ENCODE results near the gene GSK3B. TPM values are rescaled to one million over a fixed set of nuclear protein-coding genes. Genes with fewer than 3 reads are reported as not detected.
"Not testable (repeated sequence)": the region's sequence is repeated elsewhere in the genome, so short reads cannot be mapped to it uniquely, and the experiment has no call there.

GSK3B gene
- polyA plus RNA-seq, 3 donors, result 41.2 to 47.6 (median 44.2) TPM

DNA sequence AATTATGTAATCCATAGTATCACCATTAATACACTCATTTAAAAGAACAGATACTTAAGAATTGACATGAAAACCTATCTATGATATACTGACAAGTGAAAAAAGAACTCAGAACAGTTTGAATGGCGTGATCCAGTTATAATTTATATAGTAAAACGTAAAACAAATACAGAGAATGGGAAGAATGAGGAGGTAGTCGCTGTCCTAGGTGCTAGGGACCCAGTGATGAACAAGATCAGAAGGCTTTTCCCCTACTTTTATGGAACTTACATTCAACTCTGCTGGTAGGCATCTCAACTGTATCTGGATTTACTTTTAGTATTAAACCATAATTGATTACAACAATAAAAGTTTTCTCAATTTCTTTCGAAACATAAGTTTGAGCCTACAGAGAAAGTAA, 31.8 kb downstream of the GSK3B start:
- DNase-seq, result no peak

DNA sequence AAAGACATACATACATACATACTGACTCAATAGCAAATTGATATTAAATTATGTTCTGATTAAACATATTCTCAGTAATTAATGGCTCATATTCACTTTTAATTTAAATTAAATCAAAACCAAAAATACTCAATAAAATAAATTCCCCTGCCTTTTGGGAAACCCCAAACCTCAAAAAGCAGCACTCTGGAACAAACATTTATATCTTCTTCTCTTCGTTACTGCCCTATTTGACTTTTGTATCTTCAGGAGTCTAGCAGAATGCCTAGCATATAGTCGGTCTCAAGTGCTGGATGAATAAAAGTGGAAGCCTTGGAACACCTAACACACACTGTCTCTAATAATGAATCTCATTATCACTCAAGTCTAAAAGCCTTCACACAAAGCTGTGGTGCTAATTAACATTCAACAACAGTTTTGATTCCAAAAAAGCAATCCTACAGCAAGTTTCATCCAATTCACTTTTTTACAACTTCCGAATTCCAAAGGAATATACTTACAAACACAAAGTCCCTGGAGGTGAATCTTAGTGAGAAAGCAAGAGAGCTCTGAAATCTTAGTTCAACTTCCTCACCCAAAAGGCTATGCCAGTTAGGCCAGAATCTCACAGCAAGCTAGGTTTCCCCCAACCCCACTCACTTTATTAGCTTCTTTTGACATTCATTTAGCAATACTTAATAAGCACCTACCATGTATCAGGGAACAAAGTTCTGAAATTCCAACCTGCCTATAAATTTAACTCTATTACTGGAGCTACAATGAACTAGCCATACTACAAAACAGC, 35.0 kb downstream of the GSK3B start:
- DNase-seq, result no peak

DNA sequence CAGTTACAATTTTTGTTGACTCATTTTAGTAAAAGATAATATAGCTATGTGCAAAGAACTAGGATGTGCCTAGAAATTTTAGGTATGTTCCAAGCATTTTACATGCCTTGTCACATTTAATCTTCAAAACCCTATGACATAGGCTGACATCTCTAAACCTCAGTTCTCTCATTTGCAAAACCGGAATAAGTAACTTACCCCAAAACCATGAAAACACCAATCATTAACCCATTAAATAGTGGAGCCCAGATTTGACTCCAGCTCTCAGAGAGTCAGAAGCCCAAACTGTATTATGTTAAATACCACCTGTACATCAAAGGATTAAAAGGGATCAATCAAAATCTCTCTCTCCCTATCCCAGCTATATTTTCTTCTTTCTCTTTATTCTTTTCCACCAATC, 36.6 kb downstream of the GSK3B start:
- no peak for DNase-seq

DNA sequence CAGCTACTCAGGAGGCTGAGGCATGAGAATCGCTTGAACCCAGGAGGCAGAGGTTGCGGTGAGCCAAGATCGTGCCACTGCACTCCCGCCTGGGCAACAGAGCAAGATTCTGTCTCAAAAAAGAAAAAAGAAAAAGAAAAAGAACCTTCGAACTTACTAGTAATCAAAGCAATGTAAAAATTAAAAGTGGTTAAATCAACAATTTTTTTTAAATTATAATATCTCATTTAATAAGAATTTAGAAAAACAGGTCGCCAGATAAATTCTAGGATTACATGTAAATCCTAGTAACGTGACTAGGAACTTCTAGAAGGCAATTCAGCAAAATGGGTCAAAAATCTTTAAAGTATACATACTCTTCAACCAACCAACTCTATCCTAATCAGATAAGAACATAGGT, 37.2 kb downstream of the GSK3B start:
- no peak for DNase-seq

DNA sequence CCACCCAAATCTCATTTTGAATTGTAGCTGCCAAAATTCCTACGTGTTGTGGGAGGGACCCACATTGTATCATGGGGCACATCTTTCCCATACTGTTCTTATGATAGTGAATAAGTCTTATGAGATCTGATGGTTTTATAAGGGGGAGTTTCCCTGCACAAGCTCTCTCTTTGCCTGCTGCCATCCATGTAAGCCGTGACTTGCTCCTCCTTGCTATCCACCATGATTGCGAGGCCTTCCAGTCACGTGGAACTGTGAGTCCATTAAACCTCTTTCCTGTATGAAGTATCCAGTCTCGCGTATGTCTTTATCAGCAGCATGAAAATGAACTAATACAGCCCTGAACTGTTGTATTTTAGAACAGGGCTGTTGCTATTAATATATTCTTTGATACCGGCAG, 40.6 kb downstream of the GSK3B start:
- not testable (repeated sequence) for DNase-seq

DNA sequence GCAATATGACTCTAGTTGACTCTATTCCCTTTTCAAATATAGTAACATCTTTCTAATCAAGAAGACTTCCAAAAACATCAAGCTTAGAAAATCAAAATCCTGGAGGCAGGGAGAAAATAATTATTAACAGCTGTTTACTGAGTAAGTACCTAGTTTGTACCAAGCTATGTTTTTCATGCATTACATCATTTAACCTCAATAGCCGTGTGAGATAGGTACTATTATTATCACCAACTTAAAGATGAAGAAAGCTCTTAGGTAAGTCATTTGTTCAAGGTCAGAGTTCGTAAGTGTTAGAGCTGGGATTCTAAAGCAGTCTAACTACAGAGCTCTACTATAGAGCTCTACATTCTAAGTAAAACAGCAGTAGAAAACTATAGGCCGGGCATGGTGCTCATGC, 41.6 kb downstream of the GSK3B start:
- DNase-seq, result no peak

DNA sequence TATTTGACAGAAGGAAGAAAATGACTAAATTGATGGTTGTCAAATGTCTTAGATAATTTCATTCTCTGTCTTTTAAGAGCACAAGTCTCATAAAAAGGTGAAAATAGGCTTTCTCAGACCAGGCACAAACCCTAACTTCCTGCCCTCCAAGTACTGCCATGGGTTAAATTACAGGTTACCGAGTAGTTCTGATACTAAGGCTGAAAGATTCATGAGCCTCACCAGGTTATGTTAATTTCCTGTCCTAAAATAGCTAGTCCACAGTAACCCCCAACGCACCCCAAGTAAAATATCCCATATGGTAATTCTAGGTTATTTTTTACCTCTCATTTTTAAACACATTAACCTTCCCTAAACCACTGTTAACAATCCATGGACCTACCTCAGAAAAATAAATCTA, 42.0 kb downstream of the GSK3B start:
- no peak for DNase-seq

DNA sequence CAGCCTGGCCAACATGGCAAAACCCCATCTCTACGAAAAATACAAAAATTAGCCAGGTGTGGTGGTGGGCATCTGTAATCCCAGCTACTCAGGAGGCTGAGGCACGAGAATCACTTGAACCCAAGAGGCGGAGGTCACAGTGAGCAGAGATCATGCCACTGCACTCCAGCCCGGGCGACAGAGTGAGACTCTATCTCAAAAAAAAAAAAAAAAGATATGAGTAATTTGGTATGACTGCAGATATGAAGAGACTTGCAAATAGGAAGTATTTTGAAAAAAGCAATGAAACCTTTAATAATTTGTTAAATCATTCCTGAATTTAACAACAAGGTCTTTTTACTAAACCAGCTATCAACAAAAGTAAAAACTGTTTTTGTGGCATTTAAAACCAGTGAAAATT, 42.7 kb downstream of the GSK3B start:
- DNase-seq, result not testable (repeated sequence)

DNA sequence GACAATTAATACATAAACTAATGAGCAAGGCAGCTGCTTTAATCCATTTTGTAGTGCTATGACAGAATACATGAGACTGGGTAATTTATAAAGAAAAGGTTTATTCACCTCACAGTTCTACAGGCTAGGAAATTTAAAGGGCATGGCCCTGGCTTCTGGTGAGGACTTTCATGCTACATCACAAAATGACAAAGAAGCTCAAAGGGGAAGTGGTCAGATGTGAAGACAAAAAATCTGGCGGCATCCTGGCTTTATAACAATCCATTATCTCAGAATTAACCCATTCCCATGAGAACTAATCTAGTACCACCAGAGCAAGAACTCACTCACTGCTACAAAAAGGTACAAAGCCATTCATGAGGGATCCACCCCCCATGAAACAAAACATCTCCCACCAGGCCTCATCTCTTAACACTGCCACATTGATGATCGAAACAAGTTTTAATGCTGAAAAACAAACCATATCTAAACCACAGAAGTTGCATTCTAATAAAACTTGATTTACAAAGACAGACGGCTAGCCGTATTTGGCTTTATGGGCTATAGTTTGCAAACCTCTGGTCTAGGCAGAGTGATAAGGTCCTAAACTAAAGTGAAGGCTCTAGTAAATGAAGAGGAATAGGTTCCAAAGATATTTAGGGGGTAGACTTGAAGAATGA, 44.2 kb downstream of the GSK3B start:
- DNase-seq, result no peak

DNA sequence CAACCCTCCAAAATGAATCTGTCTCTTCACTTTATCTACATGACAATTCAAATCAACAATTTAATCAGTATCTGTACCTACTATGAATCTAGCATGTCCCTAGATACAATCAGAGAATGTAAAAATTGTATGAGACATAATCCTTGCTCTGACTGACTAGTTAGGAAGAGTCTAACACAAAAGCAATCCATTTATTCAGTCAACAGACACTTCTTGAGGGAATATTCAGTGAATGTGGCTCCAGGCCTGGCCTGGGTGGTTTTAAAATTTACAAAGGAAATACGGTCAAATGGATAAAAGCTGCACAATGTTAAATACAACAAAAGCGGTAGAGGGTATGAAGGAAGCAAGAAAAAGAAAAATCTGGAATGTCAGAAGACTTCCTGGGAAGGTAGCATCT, 45.2 kb downstream of the GSK3B start:
- DNase-seq, result no peak

DNA sequence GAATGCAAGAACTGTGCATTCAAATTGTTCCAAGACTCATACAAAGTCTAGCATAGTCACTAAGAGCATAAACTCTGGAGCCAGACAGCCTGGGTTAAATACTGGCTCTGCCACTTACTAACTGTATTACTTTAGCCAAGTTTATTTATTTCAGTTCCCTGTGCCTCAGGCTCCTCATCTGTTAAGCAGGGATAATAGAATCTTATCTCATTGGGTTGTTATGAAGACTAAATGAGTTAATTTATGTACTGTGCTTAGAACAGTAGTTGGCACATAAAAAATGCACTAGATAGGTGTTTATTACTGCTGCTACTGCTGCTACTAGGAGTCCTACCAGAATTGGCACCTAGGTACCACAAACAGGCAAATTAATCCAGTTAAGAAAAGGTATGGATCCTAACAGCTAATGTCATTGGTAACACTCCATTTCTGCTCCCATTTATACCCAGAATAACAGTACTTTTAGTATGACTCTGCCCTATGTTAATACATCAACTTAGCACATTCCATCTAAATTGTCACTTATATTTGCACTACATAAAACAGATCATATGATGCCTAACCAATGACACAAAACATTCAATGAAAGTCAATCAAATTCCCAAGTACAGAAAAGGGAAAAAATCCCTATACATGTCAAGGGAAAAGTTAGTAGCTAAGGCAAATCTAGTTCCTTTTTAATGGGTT, 45.7 kb downstream of the GSK3B start:
- no peak for DNase-seq

DNA sequence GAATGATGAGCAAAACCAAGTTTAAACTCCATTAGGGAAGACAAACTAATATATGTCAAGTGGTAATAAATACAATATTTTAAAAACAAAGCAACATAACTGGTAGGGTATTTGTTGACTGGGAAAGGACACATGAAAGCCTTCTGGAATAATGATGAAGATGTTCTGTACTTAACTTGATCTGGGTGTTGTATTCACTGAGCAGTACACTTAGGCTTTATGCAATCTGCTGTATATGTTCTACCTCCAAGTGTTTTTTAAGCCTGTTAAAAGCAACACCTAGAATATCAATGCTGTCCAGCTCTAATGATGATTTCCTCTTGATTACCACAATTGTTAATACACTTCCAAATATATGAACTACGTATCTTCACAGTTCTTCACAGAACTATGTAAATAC, 46.6 kb downstream of the GSK3B start:
- no peak for DNase-seq

DNA sequence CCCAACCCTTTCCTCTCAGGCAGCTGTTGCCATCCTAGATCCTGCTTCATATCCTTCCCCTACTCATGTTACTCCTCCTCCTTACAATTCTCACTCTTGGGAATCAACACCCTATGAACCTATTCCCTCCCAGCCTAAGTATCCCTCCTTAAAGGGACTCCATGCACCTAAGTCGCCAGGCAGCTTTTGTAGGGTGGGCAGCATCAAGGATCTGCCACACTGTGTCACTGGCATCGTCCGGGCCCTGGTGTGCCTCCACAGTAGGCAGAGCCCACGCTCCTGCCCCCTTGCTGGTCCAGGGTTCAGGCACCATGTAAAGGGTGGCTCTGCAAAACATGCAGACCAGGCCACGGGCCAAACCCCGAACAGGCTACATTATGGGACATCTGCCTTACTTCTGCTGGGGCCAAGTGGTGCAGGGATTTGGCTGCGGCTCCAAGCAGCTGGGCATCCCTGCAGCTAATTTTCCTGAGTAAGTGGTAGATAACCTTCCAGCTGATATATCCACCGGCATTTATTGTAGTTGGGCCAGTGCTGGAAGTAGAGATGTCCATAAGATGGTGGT, 53.4 kb downstream of the GSK3B start:
- DNase-seq, result no peak

DNA sequence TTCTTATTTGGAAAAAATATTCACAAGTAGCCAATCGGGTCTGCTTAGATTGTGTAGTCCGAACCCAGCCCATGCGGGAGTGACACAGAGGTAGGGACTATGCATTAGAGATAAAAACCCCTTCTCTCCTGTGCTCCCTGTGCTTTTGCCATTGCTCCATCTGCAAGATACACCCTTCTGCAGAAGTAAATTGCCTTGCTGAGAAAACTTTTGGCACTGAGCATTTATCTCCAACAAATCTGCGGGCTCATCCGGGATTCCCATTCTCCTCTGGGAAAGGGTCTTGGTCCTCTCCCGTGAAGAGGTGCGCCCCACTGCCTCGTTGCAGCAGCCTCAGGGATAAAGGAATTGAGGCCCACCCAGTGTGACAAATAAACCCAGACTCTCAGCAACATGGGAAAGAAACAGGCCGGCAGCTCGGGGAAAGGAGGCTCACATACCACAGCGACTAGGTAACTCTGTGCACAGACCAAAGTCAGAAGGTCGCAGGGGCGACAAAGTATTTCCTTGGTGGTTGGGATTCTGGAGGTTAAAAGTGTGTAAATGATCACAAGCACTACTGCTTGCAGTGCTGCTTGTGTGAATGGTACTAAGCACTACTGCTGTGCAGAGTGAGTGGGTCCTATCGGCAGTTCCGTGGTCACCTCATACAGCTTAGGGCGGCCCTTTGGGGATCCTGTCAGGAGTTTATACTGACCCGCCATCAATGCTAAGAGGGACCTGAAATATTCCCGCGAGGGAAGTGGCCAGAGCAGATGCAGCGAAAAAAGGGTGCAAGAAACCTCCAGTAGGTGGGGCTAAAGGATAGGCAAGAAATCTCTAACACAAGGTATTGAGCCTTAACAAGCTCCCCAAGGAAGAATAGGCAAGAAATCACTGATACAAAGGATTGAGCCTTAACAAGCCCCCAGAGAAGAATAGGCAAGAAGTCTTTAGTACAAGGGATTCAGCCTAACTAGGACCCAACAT, 54.3 kb downstream of the GSK3B start:
- no peak for DNase-seq

DNA sequence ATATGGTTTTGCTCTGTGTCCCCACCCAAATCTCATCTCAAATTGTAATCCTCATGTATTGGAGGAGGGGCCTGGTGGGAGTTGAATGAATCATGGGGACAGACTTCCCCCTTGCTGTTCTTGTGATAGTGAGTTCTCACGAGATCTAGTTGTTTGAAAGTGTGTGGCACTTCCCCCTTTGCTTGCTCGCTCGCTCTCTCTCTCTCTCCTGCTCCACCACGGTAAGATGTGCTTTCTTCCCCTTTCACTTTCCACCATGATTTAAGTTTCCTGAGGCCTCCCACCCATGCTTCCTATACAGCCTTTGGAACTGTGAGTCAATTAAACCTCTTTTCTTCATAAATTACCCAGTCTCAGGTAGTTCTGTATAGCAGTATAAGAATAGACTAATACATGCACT, 60.7 kb downstream of the GSK3B start:
- no peak for DNase-seq

DNA sequence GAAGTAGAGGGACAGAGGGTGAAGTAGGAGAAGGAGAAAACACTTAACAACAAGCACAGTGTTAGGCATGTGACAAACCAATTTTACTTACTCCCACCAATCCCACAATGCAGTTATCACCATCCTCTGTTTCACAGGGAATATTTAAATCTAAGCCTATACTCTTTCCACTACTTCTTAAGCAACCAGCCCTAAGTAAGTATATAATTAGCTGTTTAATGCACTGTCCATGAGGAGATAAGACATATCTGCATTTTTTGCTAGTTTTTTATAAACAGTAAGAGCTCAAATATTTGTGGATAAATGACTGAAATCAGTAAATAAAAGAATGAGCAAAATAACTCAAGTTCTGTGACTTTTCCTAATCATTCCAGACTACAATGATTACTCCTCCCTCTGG, 62.7 kb downstream of the GSK3B start:
- DNase-seq, result no peak

DNA sequence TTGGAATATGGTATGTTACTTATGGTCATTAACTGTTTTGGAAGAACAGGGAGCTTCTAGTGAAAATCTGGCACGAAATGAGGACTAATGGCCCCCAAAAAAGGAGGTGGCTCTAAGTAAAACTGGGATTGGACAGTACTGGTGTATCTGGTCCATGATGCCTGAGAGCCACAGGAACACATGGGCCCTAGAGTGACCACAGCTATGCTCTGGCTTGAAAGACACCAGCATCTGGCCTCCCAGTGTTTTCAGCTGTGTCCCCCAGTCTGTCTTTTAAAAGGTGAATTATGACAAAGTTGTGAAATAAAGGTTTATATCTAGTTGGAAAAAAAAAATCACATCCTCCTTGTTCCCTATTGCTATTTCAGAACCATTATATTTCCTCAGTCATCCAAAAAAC, 64.5 kb downstream of the GSK3B start:
- DNase-seq, result no peak

DNA sequence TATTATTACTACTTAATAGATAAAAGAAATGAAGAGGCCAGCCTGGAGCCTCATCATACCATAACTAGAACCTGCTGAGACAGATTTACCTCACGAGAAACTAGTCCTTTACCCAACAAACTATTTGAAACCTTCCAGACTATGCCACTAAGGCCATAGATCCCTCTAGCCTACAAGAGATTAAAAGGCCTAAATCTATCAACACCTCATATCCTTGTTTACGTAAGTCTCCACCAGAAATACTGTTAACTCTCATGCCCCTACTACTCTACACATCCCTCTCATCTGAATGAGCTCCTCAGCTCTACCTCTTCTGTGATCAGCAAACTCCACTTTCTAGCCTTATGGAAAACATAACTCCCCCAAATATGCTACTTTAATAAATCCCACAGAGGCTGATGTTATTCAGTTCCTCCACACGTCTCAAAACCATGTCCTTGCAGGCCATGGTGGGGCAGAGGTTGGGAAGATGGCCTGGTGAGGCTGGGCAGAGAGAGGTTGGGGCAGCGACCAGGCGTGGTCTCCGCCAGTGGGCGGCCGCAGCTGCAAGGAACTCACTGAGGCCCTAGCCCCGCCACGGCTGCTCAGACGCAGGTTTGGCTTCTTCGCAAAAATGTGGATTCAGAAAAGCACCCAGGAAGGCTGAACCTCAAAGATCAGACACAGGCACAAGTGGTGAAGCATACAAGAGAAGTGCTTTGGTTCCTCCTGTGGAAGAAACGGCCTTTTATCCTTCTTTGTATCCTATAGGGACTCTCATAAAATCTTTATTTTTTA, 65.8 kb downstream of the GSK3B start:
- DNase-seq, result no peak

DNA sequence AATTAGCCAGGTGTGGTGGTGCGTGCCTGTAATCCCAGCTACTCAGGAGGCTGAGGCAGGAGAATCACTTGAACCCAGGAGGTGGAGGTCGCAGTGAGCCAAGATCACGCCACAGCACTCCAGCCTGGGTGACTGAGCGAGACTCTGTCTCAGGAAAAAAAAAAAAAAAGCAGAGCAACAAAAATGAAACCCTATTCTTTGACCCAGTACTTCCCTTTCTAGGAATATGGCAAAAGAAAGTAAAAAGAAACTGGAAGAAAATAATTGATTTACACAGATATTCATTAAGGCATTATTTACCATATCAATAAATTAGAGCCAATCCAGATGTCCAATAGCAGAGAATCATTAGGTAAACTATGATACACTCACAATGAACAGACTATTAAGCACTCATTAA, 67.0 kb downstream of the GSK3B start:
- no peak for DNase-seq

DNA sequence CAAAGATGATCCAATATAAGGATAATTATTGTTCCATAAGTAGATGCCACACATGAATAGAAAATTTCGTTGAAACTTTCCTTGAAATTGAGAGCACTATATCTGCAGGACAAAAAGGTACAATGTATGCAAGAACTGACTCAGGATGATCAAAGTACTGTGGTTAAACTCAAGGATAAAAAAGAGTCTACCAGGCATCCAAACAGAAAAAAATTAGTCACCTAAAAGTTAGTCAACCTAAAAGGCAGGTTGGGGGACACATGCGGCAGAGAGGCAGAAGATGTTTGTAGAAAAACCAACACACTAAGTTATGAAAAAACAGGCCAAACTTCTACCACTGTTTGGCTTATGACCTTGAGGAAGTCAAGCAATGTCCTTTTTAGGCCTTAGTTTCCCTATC, 68.7 kb downstream of the GSK3B start:
- DNase-seq, result no peak

DNA sequence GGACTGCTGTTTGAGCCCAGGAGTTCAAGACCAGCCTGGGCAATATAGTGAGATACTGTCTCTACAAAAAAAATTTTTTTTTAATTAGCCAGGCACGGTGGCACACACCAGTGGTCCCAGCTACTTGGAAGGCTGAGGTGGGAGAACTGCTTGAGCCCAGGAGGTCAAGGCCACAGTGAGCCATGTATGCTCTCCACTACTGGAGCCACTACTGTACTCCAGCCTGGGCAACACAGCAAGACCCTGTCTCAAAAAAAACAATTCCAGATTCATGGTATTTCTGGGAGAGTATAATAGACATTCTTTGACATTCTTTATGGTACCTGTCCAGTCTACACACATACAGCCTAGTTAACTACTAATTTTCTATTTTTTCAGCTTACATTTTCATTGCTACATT, 70.1 kb downstream of the GSK3B start:
- DNase-seq, result no peak

Measured in renal pelvis (tissue), 4 donors.